B cell (primary cell): ENCODE results near the gene MAP1B.

ENCODE experiments used
- EZH2 ChIP-seq: IDR thresholded peaks from 2 replicates; pipeline ENCODE4 v1.6.1; 2012; ENCODE audit warnings: borderline replicate concordance, low read depth, mild to moderate bottlenecking, moderate library complexity, low read length; ENCODE audit not compliant: insufficient read depth, poor library complexity, severe bottlenecking
- TF ChIP-seq, protein P1 (sequence below): fragments of 200-600 bp; IDR thresholded peaks from one replicate; pipeline ENCODE4 v1.8.0; 2022; ENCODE audit warnings: antibody characterized with exemption, mild to moderate bottlenecking

- TF ChIP-seq, protein P1, sequence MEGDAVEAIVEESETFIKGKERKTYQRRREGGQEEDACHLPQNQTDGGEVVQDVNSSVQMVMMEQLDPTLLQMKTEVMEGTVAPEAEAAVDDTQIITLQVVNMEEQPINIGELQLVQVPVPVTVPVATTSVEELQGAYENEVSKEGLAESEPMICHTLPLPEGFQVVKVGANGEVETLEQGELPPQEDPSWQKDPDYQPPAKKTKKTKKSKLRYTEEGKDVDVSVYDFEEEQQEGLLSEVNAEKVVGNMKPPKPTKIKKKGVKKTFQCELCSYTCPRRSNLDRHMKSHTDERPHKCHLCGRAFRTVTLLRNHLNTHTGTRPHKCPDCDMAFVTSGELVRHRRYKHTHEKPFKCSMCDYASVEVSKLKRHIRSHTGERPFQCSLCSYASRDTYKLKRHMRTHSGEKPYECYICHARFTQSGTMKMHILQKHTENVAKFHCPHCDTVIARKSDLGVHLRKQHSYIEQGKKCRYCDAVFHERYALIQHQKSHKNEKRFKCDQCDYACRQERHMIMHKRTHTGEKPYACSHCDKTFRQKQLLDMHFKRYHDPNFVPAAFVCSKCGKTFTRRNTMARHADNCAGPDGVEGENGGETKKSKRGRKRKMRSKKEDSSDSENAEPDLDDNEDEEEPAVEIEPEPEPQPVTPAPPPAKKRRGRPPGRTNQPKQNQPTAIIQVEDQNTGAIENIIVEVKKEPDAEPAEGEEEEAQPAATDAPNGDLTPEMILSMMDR = no peak
- no peak for TF ChIP-seq EZH2
Observed at GRCh38 chr5:72066705-72067107, 40.6 kb upstream of the MAP1B start.
